ENCODE data around the gene ABI3BP.
"Not testable (repeated sequence)": the region's sequence is repeated elsewhere in the genome, so short reads cannot be mapped to it uniquely, and the experiment has no call there.

The ABI3BP gene

GRCh38 chr3:101020351-101021015, 27.3 kb upstream of the ABI3BP start:
- H3K9me2 ChIP-seq (replicated peaks; ENCODE audit: insufficient read depth, low read length), result no peaks in the 10 kb centered on the region
- H3K4me3 ChIP-seq (ENCODE audit: insufficient read depth, low read length, poor library complexity, severe bottlenecking), result no peak overlapping the region
- H3K4me2 ChIP-seq (ENCODE audit: low read depth, low read length, poor library complexity, severe bottlenecking), result no peak overlapping the region
- H2AFZ ChIP-seq (ENCODE audit: low read depth, low read length, severe bottlenecking), result no peak overlapping the region
- TF ChIP-seq CTCF (IDR thresholded peaks at IDR 0.05; ENCODE audit: insufficient read depth, low read length, poor library complexity, severe bottlenecking) (no peak), EZH2phosphoT487 (conservative IDR thresholded peaks at IDR 0.05; ENCODE audit: low read length) (no peak)
- H4K20me1 ChIP-seq (ENCODE audit: low read depth, low read length), result no peaks in the 10 kb centered on the region
- no peak overlapping the region for H3K9ac ChIP-seq (ENCODE audit: low read length)
- H3K27ac ChIP-seq (ENCODE audit: low read depth, low read length), result no peak overlapping the region
- H3F3A ChIP-seq (ENCODE audit: insufficient read depth), result no peaks in the 10 kb centered on the region
- H3K79me2 ChIP-seq (ENCODE audit: insufficient read depth, low read length), result no peaks in the 10 kb centered on the region
- H3K36me3 ChIP-seq (ENCODE audit: low read length), result no peaks in the 10 kb centered on the region
- no peaks in the 10 kb centered on the region for H3K27me3 ChIP-seq (ENCODE audit: low read length)
- H3K9me3 ChIP-seq (ENCODE audit: insufficient read depth, low read length), result no peaks in the 10 kb centered on the region

GRCh38 chr3:101017017-101017416, 23.8 kb upstream of the ABI3BP start:
- H3K4me2 ChIP-seq (ENCODE audit: low read depth, low read length, poor library complexity, severe bottlenecking), result no peak overlapping the region
- no peaks in the 10 kb centered on the region for H3K36me3 ChIP-seq (ENCODE audit: low read length)
- no peaks in the 10 kb centered on the region for H3K79me2 ChIP-seq (ENCODE audit: insufficient read depth, low read length)
- TF ChIP-seq EZH2phosphoT487 (conservative IDR thresholded peaks at IDR 0.05; ENCODE audit: low read length) (no peak), CTCF (IDR thresholded peaks at IDR 0.05; ENCODE audit: insufficient read depth, low read length, poor library complexity, severe bottlenecking) (no peak)
- H4K20me1 ChIP-seq (ENCODE audit: low read depth, low read length), result no peaks in the 10 kb centered on the region
- no peak overlapping the region for H3K27ac ChIP-seq (ENCODE audit: low read depth, low read length)
- H3K9me3 ChIP-seq (ENCODE audit: insufficient read depth, low read length), result no peaks in the 10 kb centered on the region
- no peak overlapping the region for H3K9ac ChIP-seq (ENCODE audit: low read length)
- H3K4me3 ChIP-seq (ENCODE audit: insufficient read depth, low read length, poor library complexity, severe bottlenecking), result no peak overlapping the region
- no peak overlapping the region for H2AFZ ChIP-seq (ENCODE audit: low read depth, low read length, severe bottlenecking)
- no peaks in the 10 kb centered on the region for H3K27me3 ChIP-seq (ENCODE audit: low read length)
- H3F3A ChIP-seq (ENCODE audit: insufficient read depth), result no peaks in the 10 kb centered on the region
- H3K9me2 ChIP-seq (replicated peaks; ENCODE audit: insufficient read depth, low read length), result no peaks in the 10 kb centered on the region

GRCh38 chr3:101012312-101012711, 19.1 kb upstream of the ABI3BP start:
- H3F3A ChIP-seq (ENCODE audit: insufficient read depth); H3K27ac ChIP-seq (ENCODE audit: low read depth, low read length); H4K20me1 ChIP-seq (ENCODE audit: low read depth, low read length); H3K9me3 ChIP-seq (ENCODE audit: insufficient read depth, low read length); H3K79me2 ChIP-seq (ENCODE audit: insufficient read depth, low read length); H3K9me2 ChIP-seq (replicated peaks; ENCODE audit: insufficient read depth, low read length); H3K4me3 ChIP-seq (ENCODE audit: insufficient read depth, low read length, poor library complexity, severe bottlenecking); H3K9ac ChIP-seq (ENCODE audit: low read length); H2AFZ ChIP-seq (ENCODE audit: low read depth, low read length, severe bottlenecking); H3K27me3 ChIP-seq (ENCODE audit: low read length); H3K36me3 ChIP-seq (ENCODE audit: low read length); H3K4me2 ChIP-seq (ENCODE audit: low read depth, low read length, poor library complexity, severe bottlenecking): not testable (repeated sequence)

- H3K4me2 ChIP-seq (ENCODE audit: low read depth, low read length, poor library complexity, severe bottlenecking), result no peak overlapping the region
- no peaks in the 10 kb centered on the region for H4K20me1 ChIP-seq (ENCODE audit: low read depth, low read length)
- H3K79me2 ChIP-seq (ENCODE audit: insufficient read depth, low read length), result no peaks in the 10 kb centered on the region
- H2AFZ ChIP-seq (ENCODE audit: low read depth, low read length, severe bottlenecking), result no peak overlapping the region
- no peaks in the 10 kb centered on the region for H3K27me3 ChIP-seq (ENCODE audit: low read length)
- no peak overlapping the region for H3K27ac ChIP-seq (ENCODE audit: low read depth, low read length)
- H3K4me3 ChIP-seq (ENCODE audit: insufficient read depth, low read length, poor library complexity, severe bottlenecking), result no peak overlapping the region
- TF ChIP-seq EZH2phosphoT487 (conservative IDR thresholded peaks at IDR 0.05; ENCODE audit: low read length) (no peak), CTCF (IDR thresholded peaks at IDR 0.05; ENCODE audit: insufficient read depth, low read length, poor library complexity, severe bottlenecking) (no peak)
- no peaks in the 10 kb centered on the region for H3K9me3 ChIP-seq (ENCODE audit: insufficient read depth, low read length)
- H3K9ac ChIP-seq (ENCODE audit: low read length), result no peak overlapping the region
- H3K36me3 ChIP-seq (ENCODE audit: low read length), result no peaks in the 10 kb centered on the region
- H3F3A ChIP-seq (ENCODE audit: insufficient read depth), result no peaks in the 10 kb centered on the region
- no peaks in the 10 kb centered on the region for H3K9me2 ChIP-seq (replicated peaks; ENCODE audit: insufficient read depth, low read length)
These were observed 17.9 kb upstream of the ABI3BP start for GRCh38 chr3:101011136-101011535.

All from SU-DHL-6 (cell line).